Neural cell (in vitro differentiated cells): Measurements from ENCODE around the gene LANCL2.

Experiments
- CTCF ChIP-seq: fragments of 450-650 bp; IDR thresholded peaks from 2 replicates; pipeline ENCODE4 v1.5.1; 2014; ENCODE audit warnings: antibody characterized with exemption, mild to moderate bottlenecking, moderate library complexity; ENCODE audit not compliant: poor library complexity, severe bottlenecking
- EZH2 ChIP-seq: fragments of 200-600, 300-800 bp; shearing (Covaris generic), sonication (generic); IDR thresholded peaks from 2 replicates; pipeline ENCODE4 v1.6.1; 2014; ENCODE audit warnings: antibody characterized with exemption, low read length, borderline replicate concordance, mild to moderate bottlenecking; ENCODE audit not compliant: insufficient read depth, poor library complexity, severe bottlenecking
- SMC3 ChIP-seq: fragments of 450-650 bp; conservative IDR thresholded peaks from 2 replicates; pipeline ENCODE4 v1.6.1; 2014; ENCODE audit warnings: antibody characterized with exemption, mild to moderate bottlenecking, moderate library complexity; ENCODE audit not compliant: poor library complexity
- TAF1 ChIP-seq: IDR thresholded peaks from 2 replicates; pipeline ENCODE4 v1.6.1; 2012; ENCODE audit warnings: low read depth

GRCh38 chr7:55345292-55345691, 19.8 kb upstream of the LANCL2 start:
- TF ChIP-seq CTCF (no peak), SMC3 (no peak), EZH2 (no peak), TAF1 (no peak)
